Measurements from ENCODE around the gene MMS22L. TPM values are rescaled to one million over a fixed set of nuclear protein-coding genes. Genes with fewer than 3 reads are reported as not detected.
A peak's percentile ranks its signal among the peaks of the same experiment; 100 is the strongest.

The MMS22L gene
- total and polyA plus RNA-seq, 2 of the 13 experiments (the other 11 are each of a cell fraction or from before 2014, with no cell fraction given), result 6.2 to 32.9 TPM

- no peak for FAIRE-seq
- CTCF ChIA-PET (ENCODE audit: low intra/inter-chr PET ratio, low total read pairs), result no interaction called here
- TF ChIP-seq HHEX (CRISPR knock-in tag; IDR thresholded peaks at IDR 0.05) (peak; percentile 89), HMG20A (CRISPR knock-in tag; IDR thresholded peaks at IDR 0.05; ENCODE audit: borderline replicate concordance) (peak; percentile 54; the same call in 1 of the 2 replicates), NFIC (IDR thresholded peaks at IDR 0.05; ENCODE audit: low read length) (no peak), ZNF382 (CRISPR knock-in tag; IDR thresholded peaks at IDR 0.05; ENCODE audit: borderline replicate concordance) (no peak), NR2F6 (IDR thresholded peaks at IDR 0.05) (peak; percentile 67; the same call in 1 of the 2 replicates), NR2F6 (CRISPR knock-in tag; IDR thresholded peaks at IDR 0.05) (0 out of 2 replicates have a peak, but pooled peaks have one; percentile 22), SOX13 (IDR thresholded peaks at IDR 0.05) (no peak), SOX13 (CRISPR knock-in tag; conservative IDR thresholded peaks at IDR 0.05 in 1 of 2, IDR thresholded peaks at IDR 0.05 in 1 of 2) (peak in 1 of 2 experiments; percentile 22; a peak in 1 of 4 replicates), RARA (CRISPR knock-in tag; IDR thresholded peaks at IDR 0.05) (peak; percentile 75), ZNF629 (CRISPR knock-in tag; conservative IDR thresholded peaks at IDR 0.05) (no peak), IKZF4 (CRISPR knock-in tag; IDR thresholded peaks at IDR 0.05; ENCODE audit: borderline replicate concordance, low read depth, not compliant biosample characterization) (no peak)
- TF ChIP-seq, protein P1, sequence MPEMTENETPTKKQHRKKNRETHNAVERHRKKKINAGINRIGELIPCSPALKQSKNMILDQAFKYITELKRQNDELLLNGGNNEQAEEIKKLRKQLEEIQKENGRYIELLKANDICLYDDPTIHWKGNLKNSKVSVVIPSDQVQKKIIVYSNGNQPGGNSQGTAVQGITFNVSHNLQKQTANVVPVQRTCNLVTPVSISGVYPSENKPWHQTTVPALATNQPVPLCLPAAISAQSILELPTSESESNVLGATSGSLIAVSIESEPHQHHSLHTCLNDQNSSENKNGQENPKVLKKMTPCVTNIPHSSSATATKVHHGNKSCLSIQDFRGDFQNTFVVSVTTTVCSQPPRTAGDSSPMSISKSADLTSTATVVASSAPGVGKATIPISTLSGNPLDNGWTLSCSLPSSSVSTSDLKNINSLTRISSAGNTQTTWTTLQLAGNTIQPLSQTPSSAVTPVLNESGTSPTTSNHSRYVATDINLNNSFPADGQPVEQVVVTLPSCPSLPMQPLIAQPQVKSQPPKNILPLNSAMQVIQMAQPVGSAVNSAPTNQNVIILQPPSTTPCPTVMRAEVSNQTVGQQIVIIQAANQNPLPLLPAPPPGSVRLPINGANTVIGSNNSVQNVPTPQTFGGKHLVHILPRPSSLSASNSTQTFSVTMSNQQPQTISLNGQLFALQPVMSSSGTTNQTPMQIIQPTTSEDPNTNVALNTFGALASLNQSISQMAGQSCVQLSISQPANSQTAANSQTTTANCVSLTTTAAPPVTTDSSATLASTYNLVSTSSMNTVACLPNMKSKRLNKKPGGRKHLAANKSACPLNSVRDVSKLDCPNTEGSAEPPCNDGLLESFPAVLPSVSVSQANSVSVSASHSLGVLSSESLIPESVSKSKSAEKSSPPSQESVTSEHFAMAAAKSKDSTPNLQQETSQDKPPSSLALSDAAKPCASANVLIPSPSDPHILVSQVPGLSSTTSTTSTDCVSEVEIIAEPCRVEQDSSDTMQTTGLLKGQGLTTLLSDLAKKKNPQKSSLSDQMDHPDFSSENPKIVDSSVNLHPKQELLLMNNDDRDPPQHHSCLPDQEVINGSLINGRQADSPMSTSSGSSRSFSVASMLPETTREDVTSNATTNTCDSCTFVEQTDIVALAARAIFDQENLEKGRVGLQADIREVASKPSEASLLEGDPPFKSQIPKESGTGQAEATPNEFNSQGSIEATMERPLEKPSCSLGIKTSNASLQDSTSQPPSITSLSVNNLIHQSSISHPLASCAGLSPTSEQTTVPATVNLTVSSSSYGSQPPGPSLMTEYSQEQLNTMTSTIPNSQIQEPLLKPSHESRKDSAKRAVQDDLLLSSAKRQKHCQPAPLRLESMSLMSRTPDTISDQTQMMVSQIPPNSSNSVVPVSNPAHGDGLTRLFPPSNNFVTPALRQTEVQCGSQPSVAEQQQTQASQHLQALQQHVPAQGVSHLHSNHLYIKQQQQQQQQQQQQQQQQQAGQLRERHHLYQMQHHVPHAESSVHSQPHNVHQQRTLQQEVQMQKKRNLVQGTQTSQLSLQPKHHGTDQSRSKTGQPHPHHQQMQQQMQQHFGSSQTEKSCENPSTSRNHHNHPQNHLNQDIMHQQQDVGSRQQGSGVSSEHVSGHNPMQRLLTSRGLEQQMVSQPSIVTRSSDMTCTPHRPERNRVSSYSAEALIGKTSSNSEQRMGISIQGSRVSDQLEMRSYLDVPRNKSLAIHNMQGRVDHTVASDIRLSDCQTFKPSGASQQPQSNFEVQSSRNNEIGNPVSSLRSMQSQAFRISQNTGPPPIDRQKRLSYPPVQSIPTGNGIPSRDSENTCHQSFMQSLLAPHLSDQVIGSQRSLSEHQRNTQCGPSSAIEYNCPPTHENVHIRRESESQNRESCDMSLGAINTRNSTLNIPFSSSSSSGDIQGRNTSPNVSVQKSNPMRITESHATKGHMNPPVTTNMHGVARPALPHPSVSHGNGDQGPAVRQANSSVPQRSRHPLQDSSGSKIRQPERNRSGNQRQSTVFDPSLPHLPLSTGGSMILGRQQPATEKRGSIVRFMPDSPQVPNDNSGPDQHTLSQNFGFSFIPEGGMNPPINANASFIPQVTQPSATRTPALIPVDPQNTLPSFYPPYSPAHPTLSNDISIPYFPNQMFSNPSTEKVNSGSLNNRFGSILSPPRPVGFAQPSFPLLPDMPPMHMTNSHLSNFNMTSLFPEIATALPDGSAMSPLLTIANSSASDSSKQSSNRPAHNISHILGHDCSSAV (CRISPR knock-in tag; IDR thresholded peaks at IDR 0.05; ENCODE audit: borderline replicate concordance), result no peak
- TF ChIP-seq, protein P2, sequence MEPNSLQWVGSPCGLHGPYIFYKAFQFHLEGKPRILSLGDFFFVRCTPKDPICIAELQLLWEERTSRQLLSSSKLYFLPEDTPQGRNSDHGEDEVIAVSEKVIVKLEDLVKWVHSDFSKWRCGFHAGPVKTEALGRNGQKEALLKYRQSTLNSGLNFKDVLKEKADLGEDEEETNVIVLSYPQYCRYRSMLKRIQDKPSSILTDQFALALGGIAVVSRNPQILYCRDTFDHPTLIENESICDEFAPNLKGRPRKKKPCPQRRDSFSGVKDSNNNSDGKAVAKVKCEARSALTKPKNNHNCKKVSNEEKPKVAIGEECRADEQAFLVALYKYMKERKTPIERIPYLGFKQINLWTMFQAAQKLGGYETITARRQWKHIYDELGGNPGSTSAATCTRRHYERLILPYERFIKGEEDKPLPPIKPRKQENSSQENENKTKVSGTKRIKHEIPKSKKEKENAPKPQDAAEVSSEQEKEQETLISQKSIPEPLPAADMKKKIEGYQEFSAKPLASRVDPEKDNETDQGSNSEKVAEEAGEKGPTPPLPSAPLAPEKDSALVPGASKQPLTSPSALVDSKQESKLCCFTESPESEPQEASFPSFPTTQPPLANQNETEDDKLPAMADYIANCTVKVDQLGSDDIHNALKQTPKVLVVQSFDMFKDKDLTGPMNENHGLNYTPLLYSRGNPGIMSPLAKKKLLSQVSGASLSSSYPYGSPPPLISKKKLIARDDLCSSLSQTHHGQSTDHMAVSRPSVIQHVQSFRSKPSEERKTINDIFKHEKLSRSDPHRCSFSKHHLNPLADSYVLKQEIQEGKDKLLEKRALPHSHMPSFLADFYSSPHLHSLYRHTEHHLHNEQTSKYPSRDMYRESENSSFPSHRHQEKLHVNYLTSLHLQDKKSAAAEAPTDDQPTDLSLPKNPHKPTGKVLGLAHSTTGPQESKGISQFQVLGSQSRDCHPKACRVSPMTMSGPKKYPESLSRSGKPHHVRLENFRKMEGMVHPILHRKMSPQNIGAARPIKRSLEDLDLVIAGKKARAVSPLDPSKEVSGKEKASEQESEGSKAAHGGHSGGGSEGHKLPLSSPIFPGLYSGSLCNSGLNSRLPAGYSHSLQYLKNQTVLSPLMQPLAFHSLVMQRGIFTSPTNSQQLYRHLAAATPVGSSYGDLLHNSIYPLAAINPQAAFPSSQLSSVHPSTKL (CRISPR knock-in tag; IDR thresholded peaks at IDR 0.05), result peak; percentile 75
Observed at GRCh38 chr6:97288188-97288587, 5.2 kb upstream of the MMS22L start.

More at GRCh38 chr6:97288188-97288587, 5.2 kb upstream of the MMS22L start:
- POLR2A ChIA-PET, result no interaction called here
- Histone ChIP-seq H3K4me3 (replicated peaks in 1 of 3; ENCODE audit: insufficient read depth in 1 of 3, low read depth in 2 of 3, low read length in 3 of 3) (no peak overlapping the region), H3K4me1 (ENCODE audit: insufficient read depth, low read length) (peaks cover 9% of the 10 kb centered on the region), H2AFZ (ENCODE audit: low read length) (no peak overlapping the region), H3K9me3 (ENCODE audit: low read length) (peaks cover 7% of the 10 kb centered on the region), H3K36me3 (replicated peaks in 1 of 2; ENCODE audit: control insufficient read depth in 1 of 2, insufficient read depth in 2 of 2, low read length in 2 of 2) (no peaks in the 10 kb centered on the region), H3K4me2 (ENCODE audit: low read depth, low read length) (no peak overlapping the region), H3K27me3 (ENCODE audit: control insufficient read depth in 1 of 2, insufficient read depth in 2 of 2, low read length in 2 of 2) (peaks cover 0 to 9% of the 10 kb centered on the region in 2 experiments; a peak in 3 of 5 replicates), H4K20me1 (ENCODE audit: insufficient read depth, low read length) (no peaks in the 10 kb centered on the region), H3K27ac (ENCODE audit: extremely low read length, insufficient read depth, low read length) (no peak overlapping the region), H3K9ac (ENCODE audit: insufficient read depth, low read depth, low read length) (no peak overlapping the region), H3K79me2 (ENCODE audit: insufficient read depth, low read length) (no peaks in the 10 kb centered on the region)
- DNase-seq (ENCODE audit: low spot score) (peak; percentile 27), ATAC-seq (no peak; the same call in 2 of the 3 replicates)
- in situ Hi-C loops (cut with HindIII; ENCODE audit: extremely low pct_ligation_motif_present, low pct_unique_long_range_greater_than_20kb) (no loop called here), intact Hi-C loops (cut with micrococcal nuclease; ENCODE audit: unreplicated experiment) (loop anchor here (5.0 kb wide), 1 partner anchor 231 kb away; no protein-coding TSS in a partner anchor)
- BruUV-seq (replicated peaks), result no TSS peak

Measured in HepG2 (cell line).